ENCODE measurements around the gene ZCCHC14.

DNA sequence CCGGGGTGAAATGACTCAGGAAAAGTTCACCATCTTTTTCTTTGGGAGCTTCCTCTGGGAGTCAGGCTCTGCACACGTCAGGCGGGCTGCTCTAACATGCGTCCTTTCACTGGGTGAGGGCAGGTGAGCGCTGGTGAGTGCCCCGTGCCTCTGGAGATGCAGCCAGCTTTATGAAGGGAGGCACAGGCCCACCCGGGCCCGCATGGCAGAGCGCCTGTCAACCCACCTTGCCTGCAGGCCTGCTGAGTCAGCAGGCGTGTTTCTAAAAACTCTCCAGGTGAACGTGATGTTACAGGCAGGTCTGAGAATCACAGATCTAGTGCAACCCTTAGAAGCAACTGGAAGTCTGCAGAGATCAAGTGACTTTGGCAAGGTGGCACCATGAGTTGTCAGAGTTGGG lies 82.3 kb downstream of the ZCCHC14 start:
- TF ChIP-seq, protein P1, sequence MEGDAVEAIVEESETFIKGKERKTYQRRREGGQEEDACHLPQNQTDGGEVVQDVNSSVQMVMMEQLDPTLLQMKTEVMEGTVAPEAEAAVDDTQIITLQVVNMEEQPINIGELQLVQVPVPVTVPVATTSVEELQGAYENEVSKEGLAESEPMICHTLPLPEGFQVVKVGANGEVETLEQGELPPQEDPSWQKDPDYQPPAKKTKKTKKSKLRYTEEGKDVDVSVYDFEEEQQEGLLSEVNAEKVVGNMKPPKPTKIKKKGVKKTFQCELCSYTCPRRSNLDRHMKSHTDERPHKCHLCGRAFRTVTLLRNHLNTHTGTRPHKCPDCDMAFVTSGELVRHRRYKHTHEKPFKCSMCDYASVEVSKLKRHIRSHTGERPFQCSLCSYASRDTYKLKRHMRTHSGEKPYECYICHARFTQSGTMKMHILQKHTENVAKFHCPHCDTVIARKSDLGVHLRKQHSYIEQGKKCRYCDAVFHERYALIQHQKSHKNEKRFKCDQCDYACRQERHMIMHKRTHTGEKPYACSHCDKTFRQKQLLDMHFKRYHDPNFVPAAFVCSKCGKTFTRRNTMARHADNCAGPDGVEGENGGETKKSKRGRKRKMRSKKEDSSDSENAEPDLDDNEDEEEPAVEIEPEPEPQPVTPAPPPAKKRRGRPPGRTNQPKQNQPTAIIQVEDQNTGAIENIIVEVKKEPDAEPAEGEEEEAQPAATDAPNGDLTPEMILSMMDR (conservative IDR thresholded peaks at IDR 0.05): no peak
- TF ChIP-seq ZFX (IDR thresholded peaks at IDR 0.05): no peak
